ENCODE data around the gene HAPLN2.

The HAPLN2 gene

GRCh38 chr1:156664767-156665411, 45.7 kb downstream of the HAPLN2 start:
- DNase-seq = no peak

GRCh38 chr1:156665539-156665938, 46.3 kb downstream of the HAPLN2 start:
- DNase-seq = no peak

- DNase-seq = no peak
These were observed 47.8 kb downstream of the HAPLN2 start for GRCh38 chr1:156666862-156667609.

- DNase-seq = no peak
These were observed 48.4 kb downstream of the HAPLN2 start for GRCh38 chr1:156667610-156667967.

GRCh38 chr1:156667968-156668709, 48.9 kb downstream of the HAPLN2 start:
- no peak for DNase-seq

- DNase-seq = no peak
These were observed 49.8 kb downstream of the HAPLN2 start for GRCh38 chr1:156668801-156669637.

- DNase-seq = no peak
These were observed 50.6 kb downstream of the HAPLN2 start for GRCh38 chr1:156669794-156670193.

- DNase-seq = no peak
These were observed 51.1 kb downstream of the HAPLN2 start for GRCh38 chr1:156670359-156670758.

- no peak for DNase-seq
These were observed 51.6 kb downstream of the HAPLN2 start for GRCh38 chr1:156670791-156671190.

- DNase-seq = no peak
These were observed 52.6 kb downstream of the HAPLN2 start for GRCh38 chr1:156671804-156672203.

GRCh38 chr1:156673387-156674121, 54.3 kb downstream of the HAPLN2 start:
- no peak for DNase-seq

All from NCI-H510A (cell line).